HG02642 (cell line): ENCODE measurements around the gene NAA38.
A peak's percentile ranks its signal among the peaks of the same experiment; 100 is the strongest.

ENCODE experiments used
- ATAC-seq: cut with Tn5 transposase; IDR thresholded peaks from one replicate; pipeline ENCODE4 v1.9.1; 2021; ENCODE audit warnings: mild to moderate bottlenecking; ENCODE audit not compliant: unreplicated experiment, poor library complexity

The NAA38 gene

DNA sequence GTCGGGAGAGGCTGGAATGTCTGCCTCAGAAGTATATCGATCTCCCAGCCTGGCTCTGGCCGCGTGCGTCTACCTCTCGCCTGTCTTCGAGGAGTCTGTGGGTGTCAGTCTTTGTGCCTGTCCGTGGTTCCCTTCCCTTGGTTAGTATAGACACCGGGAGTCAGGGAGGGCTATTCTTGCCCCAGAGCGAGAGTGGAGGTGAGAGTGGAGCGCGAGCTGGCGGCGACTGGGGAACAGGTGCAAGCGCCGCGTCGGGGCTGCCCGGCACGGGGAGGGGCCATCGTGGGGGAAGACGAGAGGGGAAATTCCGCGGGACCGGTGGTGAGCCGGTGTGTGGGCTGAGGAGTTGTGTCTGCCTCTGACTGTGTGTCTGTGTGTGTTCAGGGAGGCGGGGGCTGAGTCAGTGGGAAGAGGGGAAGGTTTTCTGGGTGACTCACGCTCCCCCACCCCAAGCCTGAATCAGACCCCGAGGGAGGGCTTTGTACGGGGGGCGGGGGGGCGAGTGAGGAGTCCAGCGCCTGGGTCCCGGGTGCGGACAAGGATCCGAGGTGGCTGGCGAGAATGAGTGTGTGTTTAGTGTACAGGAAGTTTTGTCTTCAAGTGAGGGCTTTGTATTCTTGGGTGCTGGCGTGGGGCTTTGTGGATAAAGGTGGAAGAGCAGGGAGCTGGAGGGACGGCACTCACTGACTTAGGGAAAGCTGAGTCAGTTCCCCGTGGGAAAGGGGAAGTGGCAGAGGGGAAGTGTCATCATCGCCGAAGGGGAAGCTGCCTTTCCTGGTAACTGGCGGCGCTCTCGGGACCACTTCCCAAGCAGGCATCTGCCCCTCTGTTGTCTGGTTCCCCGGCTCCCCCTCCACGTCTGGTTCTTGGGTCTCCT, 14.7 kb downstream of the NAA38 start:
- ATAC-seq, result peak; percentile 37

DNA sequence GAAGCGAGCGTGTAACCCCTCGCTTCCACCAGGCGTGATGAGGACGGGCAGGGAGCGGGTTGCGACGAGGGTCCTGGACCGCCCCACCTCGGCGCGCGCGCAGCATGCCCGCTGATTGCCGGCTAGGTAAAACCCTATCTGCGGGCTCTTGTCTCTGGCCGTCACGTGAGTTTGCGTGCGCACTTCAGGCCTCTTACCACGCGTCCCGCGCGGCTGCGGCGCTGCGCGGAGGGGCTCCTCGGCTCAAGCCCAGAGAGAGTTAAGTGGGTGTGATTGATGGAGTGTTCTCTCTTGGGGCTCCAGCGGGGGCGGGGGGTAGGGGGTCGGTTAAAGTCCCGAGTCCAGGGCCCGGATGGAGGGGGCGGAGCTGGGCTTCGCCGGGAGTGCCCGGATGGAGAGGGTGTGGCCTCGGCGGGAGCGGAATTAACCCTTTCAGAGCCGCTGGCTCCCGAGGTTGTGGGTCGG, 15.4 kb downstream of the NAA38 start:
- ATAC-seq, result peak; percentile 31

GRCh38 chr17:7841396-7841914, 15.9 kb downstream of the NAA38 start:
- peak; percentile 8 for ATAC-seq

DNA sequence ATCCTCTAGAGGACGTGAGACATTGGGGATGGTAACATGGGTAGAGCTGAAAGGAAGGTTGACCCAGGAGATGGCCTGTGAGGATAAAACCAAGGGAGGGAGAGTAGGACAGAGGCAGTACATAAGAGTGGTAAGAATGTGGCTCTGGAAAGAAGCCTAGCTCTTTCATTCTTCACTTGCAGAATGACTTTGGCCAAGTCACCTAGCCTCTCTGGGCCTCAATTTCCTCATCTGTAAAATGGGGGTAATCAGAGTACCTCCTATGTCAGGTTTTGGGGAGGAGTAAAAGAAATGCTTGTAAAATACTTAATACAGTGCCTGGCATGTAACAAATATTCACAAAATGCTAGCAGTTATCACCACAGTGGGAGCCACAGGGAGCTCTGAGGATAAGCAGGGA, 16.5 kb downstream of the NAA38 start:
- no peak for ATAC-seq

DNA sequence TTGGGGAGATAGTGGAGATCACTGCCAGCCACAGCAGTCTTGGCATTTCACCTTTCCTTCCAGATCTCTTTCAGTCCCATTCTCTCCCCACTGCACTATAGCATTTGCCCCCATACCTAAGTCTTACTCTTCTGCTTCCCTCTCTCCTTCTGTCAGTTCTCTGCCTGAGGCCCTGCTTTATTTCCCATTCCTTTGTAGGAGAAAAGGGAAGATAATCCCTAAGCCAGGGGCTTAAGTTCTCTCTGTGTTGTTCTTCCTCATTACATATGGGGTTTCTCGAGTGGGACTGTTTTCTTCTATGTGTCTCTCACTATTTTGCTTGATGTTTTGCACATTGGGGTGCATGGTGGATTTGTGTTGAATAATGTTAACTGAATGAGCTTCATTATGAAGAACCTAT, 16.9 kb downstream of the NAA38 start:
- ATAC-seq, result no peak

- no peak for ATAC-seq
Observed at GRCh38 chr17:7839876-7840261, 17.5 kb downstream of the NAA38 start.

DNA sequence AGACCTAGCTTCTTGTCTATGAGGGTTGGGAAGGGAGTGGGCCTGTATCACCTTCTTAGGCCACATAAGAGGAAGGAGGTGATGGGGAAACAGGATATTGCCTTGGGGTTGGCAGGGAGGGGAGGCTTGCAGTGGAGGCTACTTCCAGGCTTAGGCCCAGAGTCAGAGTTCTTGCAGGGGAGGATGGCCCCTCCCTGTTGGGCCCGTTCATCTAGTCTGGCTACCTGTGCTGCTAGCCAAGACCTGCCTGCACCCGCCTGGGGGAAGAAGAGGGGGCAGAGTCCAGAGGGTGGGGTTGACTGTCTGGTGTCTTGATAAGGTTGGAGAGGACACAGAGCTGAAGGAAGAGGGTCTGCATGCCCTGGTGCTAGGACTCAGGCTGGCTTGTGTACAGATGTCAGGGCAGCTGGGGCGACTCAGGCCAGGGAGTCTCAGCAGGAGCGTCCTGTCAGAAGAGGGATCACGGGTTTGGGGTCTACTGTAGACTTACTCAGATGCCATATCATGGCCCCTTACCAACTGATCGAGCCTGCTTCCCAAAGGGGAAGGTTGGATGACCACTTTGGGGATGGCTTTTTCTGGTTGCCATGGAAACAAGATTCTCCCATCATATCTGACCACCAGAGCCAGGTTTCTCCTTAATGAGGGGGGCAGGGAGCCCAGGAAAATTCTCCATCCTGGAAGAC, 18.0 kb downstream of the NAA38 start:
- ATAC-seq, result no peak

DNA sequence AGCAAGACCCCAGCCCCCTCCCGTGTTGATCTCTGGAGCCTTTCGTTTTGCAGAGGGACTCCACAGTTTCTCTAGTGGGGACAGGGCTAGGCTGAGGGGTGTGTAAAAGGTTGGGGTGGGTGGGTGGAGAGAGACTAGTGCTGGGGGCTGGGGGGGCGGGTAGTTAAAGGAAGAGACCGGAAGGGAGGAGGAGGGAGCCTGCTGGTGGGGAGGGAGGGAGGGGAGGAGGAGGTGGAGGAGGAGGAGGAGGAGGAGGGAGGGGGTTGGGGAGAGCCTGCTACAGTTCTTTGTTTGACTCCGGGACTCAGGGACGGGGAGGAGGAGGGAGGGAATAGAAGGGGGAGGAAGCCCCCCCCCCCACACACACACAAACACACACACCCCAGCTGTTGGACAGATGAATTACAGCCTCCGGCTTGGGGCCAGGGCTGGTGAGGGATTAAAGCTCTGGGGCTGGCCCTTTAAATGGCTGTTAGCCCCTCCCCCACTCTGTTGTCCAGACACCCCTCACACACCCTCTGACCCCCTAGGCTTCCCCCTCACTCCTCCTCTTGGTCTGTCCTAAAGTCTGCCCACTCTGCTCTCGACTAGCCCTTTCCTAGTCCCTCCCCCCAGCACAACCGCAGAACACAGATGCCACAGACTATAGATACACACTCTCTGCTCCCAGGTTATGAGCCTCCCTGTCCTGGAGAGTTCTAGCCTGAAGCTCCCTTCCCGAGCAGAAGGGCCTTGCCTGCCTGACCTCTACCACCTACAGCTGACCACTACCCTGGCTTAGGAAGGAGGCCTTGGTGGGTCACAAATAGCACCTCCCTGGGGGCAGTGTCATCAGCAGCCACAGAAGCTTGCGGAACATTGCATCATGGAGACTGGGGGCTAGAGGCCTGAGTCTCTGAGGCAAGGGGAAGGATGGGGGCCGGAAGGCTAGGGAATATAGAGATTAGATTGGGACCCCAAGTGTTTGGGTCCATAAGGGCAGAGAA, 19.0 kb downstream of the NAA38 start:
- ATAC-seq, result no peak

DNA sequence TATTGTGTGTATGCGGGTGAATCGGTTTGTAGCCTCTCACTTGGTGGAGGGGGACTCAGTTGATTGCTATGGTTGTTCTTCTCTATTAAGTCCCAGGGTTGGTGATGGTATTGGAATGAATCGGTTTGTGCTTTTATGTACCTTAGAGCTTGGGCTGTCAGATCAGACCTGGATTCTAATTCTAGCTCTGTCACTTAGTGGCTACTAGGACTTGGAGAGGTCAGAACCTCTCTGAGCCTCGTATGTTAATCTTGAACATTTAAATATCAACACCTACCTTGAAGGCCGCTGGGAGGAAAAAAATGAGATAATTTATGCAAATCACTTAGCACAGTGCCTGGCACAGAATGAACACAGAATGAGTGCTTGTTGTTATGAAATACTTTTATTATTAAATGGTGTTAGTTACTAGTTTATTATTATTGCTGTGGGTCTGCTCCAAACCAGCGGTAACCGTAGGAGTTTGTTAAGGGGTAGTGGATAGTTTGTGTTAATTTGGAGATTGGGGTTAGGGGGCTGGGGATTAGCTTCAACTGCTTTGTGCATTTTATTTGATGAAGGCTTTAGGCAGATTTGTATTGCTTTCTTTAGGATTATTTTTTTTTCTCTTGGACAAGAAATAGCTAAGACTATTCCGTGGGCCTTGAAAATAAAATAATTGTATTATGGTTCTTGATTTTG, 19.8 kb downstream of the NAA38 start:
- no peak for ATAC-seq

GRCh38 chr17:7836596-7837407, 20.6 kb downstream of the NAA38 start:
- ATAC-seq, result no peak

GRCh38 chr17:7835814-7836595, 21.4 kb downstream of the NAA38 start:
- peak; percentile 37 for ATAC-seq

GRCh38 chr17:7834957-7835813, 22.2 kb downstream of the NAA38 start:
- ATAC-seq, result peak; percentile 56

DNA sequence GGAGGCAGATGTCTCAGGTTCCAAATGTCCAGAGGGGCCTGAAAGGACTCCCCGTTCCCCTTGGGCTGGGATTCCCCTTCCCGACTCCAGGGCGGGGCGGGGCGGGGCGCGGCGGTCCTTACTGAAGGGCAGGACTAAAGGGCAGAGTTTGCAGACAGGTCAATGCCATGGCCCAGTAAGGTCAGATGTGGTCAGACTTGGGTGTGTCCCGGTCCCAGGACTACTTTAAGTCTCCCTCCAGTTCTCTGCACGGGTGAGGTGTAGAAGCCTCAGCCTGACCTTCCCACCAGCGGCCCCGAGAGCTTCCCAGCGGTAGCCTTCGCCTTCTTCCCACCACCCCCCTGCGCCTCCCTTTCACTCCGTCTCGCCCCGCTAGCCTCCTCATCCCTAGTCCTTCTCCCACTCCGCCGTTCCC, 22.8 kb downstream of the NAA38 start:
- ATAC-seq, result no peak

DNA sequence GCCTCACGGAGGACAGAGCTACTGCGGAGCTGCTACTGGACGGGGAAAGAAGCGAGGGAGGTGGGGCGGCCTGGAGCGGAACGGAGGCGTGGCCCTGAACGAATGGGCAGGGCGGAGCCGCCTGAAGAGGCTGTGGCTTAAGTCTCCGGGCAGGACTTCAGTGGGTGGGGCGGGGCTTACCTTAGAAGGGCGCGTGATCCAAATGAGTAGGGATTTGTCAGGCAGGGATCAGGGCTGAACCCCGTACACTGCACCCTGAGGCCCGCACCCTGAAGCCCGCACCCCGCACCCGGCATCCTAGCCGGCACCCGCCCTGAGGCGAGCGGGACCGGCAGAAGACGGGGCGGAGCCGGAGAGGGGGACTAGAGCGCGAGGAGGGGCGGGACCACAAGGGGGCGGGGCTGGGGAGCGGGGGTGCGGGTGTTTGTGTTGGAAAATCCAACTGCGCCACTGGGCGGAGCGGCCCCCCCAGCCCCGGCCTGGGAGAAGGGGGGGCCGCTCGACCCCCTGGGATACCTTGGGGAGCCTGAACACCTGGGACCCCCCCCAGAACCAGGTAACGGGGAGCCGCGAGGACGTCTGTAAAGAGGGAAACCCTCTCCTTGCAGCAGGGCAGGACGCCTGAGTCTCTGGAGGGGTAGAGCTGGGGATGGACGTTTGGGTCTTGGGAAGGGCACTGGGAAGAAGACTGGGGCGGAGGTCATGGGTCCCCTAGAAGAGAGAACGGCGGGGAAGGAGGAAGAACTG, 23.4 kb downstream of the NAA38 start, which contains the start of gene KDM6B:
TSS of gene KDM6B (plus strand) at position 423 of the 747 bp plus-strand sequence. CDS start 11,338 bp downstream, outside the sequence.
- peak; percentile 45 for ATAC-seq

GRCh38 chr17:7833011-7833794, 24.2 kb downstream of the NAA38 start:
- no peak for ATAC-seq

- ATAC-seq, result no peak
Observed at GRCh38 chr17:7832431-7832830, 24.9 kb downstream of the NAA38 start.
